ENCODE results near the gene HAUS5. TPM values are rescaled to one million over a fixed set of nuclear protein-coding genes. Genes with fewer than 3 reads are reported as not detected.

Gene HAUS5
- total RNA-seq, 1 donor from 2014 or later, result 19.2 TPM

DNA sequence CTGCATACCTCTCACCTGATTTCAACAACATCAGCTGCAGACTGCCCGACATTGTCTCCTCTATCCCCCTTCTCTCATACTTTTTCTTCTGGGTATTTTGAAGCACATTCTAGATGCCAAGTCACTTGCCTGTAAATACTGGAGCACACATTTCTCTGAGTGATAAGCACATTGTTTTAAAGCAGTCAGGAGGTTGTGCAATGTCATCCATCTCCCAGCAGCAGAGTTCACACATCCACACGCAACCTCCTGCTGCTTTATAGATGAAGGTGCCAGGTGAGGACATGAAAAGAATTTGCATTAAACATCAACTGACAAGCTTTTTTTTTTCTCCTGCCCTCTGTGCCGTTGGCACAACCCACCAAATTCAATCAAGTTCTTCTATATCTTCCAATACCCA is 59.3 kb downstream of the HAUS5 start:
- no peak for DNase-seq (ENCODE audit: low spot score)

DNA sequence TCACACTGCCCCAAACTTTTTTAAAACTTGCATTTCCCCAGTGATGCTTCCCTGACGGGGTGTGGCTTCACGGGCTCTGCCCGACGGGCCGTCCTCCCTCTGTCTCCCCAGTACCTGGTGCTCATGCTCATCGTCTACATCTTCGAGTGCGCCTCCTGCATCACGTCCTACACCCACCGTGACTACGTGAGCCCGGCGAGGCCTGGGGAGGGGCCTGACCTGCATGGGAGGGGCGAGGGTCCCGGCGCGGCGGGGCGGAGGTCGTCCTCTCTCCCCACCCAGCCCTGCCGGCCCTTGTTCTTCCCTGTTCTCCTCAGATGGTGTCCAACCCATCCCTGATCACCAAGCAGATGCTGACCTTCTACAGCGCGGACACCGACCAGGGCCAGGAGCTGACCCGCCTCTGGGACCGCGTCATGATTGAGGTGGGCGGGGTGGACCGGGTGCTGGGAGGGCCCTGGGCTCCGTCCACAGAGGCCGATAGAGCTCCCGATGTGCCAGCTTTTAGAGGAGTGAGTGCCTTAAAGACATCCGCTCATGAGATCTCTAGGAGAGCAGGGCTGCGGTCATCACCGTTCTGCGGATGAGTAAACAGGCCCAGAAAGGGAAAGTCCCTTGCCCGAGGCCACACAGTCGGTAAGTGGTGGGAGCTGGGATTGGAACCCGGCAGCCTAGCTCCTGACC is 60.7 kb downstream of the HAUS5 start:
- DNase-seq (ENCODE audit: low spot score), result no peak

Other genes starting within 250 kb of the HAUS5 start
- not detected for gene GPR42, start 241.7 kb upstream of the HAUS5 start, total RNA-seq
- gene FFAR2, start 164.5 kb upstream of the HAUS5 start, total RNA-seq, result 0.36 TPM
- not detected for gene KRTDAP, start 122.3 kb upstream of the HAUS5 start, total RNA-seq
- gene DMKN, start 99.1 kb upstream of the HAUS5 start, total RNA-seq, result 131 TPM
- not detected for gene SBSN, start 84.4 kb upstream of the HAUS5 start, total RNA-seq
- not detected for gene GAPDHS, start 79.3 kb upstream of the HAUS5 start, total RNA-seq
- 113 TPM for gene TMEM147, start 67.1 kb upstream of the HAUS5 start, total RNA-seq
- gene ATP4A, start 49.1 kb upstream of the HAUS5 start, total RNA-seq, result not detected
- gene PMIS2, start 26.6 kb upstream of the HAUS5 start, total RNA-seq, result not detected
- 66.6 TPM for gene RBM42, start 16.3 kb downstream of the HAUS5 start, total RNA-seq
- 1.1 TPM for gene ETV2, start 29.0 kb downstream of the HAUS5 start, total RNA-seq
- gene COX6B1, start 35.6 kb downstream of the HAUS5 start, total RNA-seq, result 473 TPM
- 631 TPM for gene UPK1A, start 53.8 kb downstream of the HAUS5 start, total RNA-seq
- not detected for gene ZBTB32, start 91.8 kb downstream of the HAUS5 start, total RNA-seq
- gene KMT2B, start 105.3 kb downstream of the HAUS5 start, total RNA-seq, result 43.7 TPM
- 14.7 TPM for gene IGFLR1, start 129.7 kb downstream of the HAUS5 start, total RNA-seq
- 32.9 TPM for gene U2AF1L4, start 132.7 kb downstream of the HAUS5 start, total RNA-seq
- gene PSENEN, start 132.9 kb downstream of the HAUS5 start, total RNA-seq, result 81.1 TPM
- 7.2 TPM for gene LIN37, start 135.8 kb downstream of the HAUS5 start, total RNA-seq
- gene HSPB6, start 144.3 kb downstream of the HAUS5 start, total RNA-seq, result 80.9 TPM
- 51.1 TPM for gene PROSER3, start 145.4 kb downstream of the HAUS5 start, total RNA-seq
- 17.8 TPM for gene ARHGAP33, start 162.8 kb downstream of the HAUS5 start, total RNA-seq
- gene PRODH2, start 200.1 kb downstream of the HAUS5 start, total RNA-seq, result not detected
- gene NPHS1, start 239.8 kb downstream of the HAUS5 start, total RNA-seq, result not detected
- gene KIRREL2, start 244.2 kb downstream of the HAUS5 start, total RNA-seq, result not detected